Gastrocnemius medialis (tissue), 4 donors: ENCODE measurements around the gene SCARF2.

Source experiments
- POLR2A ChIP-seq, 2 donors: fragments of 450-650 bp; IDR thresholded peaks; one replicate each; pipeline ENCODE4 v1.6.1; 2017; ENCODE audit warnings: antibody characterized with exemption in 2 of 2, mild to moderate bottlenecking in 2 of 2, moderate library complexity in 2 of 2
- TF ChIP-seq, protein P1 (sequence below), 5 experiments: fragments of 450-650 bp in 3 of 5; fragments of 200-600 bp in 2 of 5; sonication (generic) in 2 of 5; IDR thresholded peaks in 4 of 5; conservative IDR thresholded peaks in 1 of 5; 1 replicate in 4 of 5; 2 replicates in 1 of 5; pipeline ENCODE4 v1.5.1; 2016 to 2019; ENCODE audit warnings: antibody characterized with exemption in 5 of 5, mild to moderate bottlenecking in 3 of 5, moderate library complexity in 3 of 5

DNA sequence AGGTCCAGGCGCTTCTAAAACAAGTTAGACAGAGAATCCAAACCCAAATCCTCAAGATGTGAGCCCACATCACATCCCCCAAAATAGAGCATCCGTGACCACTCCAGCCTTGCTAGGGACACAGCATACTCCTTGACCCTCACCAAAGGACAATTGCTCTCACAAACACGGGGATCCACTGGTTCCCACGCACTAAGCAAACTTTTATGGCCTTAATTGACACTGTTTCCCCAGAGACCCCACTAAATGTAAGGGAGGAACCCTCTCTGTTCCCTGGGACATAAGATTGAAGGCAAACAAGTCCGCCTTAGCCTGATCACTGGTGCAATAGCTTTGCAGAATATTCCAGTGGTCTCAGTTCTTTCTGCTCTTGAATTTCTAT lies 23.6 kb downstream of the SCARF2 start:
- TF ChIP-seq, protein P1, sequence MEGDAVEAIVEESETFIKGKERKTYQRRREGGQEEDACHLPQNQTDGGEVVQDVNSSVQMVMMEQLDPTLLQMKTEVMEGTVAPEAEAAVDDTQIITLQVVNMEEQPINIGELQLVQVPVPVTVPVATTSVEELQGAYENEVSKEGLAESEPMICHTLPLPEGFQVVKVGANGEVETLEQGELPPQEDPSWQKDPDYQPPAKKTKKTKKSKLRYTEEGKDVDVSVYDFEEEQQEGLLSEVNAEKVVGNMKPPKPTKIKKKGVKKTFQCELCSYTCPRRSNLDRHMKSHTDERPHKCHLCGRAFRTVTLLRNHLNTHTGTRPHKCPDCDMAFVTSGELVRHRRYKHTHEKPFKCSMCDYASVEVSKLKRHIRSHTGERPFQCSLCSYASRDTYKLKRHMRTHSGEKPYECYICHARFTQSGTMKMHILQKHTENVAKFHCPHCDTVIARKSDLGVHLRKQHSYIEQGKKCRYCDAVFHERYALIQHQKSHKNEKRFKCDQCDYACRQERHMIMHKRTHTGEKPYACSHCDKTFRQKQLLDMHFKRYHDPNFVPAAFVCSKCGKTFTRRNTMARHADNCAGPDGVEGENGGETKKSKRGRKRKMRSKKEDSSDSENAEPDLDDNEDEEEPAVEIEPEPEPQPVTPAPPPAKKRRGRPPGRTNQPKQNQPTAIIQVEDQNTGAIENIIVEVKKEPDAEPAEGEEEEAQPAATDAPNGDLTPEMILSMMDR (IDR thresholded peaks at IDR 0.05 in 4 of 5, conservative IDR thresholded peaks at IDR 0.05 in 1 of 5), result no peak
- no peak for TF ChIP-seq POLR2A (IDR thresholded peaks at IDR 0.05)
